Measurements from ENCODE around the gene IL5.

GRCh38 chr5:132543472-132544201, at the start of gene IL5:
- TF ChIP-seq, protein P1, sequence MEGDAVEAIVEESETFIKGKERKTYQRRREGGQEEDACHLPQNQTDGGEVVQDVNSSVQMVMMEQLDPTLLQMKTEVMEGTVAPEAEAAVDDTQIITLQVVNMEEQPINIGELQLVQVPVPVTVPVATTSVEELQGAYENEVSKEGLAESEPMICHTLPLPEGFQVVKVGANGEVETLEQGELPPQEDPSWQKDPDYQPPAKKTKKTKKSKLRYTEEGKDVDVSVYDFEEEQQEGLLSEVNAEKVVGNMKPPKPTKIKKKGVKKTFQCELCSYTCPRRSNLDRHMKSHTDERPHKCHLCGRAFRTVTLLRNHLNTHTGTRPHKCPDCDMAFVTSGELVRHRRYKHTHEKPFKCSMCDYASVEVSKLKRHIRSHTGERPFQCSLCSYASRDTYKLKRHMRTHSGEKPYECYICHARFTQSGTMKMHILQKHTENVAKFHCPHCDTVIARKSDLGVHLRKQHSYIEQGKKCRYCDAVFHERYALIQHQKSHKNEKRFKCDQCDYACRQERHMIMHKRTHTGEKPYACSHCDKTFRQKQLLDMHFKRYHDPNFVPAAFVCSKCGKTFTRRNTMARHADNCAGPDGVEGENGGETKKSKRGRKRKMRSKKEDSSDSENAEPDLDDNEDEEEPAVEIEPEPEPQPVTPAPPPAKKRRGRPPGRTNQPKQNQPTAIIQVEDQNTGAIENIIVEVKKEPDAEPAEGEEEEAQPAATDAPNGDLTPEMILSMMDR (IDR thresholded peaks at IDR 0.05) = no peak
- TF ChIP-seq POLR2A (IDR thresholded peaks at IDR 0.05) (no peak), POLR2AphosphoS5 (IDR thresholded peaks at IDR 0.05) (no peak)

Data from gastroesophageal sphincter (tissue), 3 donors.